Jurkat, Clone E6-1 (cell line): Measurements from ENCODE around the gene OR1N2. TPM values are rescaled to one million over a fixed set of nuclear protein-coding genes. Genes with fewer than 3 reads are reported as not detected.
"Not testable (repeated sequence)": the region's sequence is repeated elsewhere in the genome, so short reads cannot be mapped to it uniquely, and the experiment has no call there.

Source experiments
- DNase-seq: peaks from one replicate; pipeline ENCODE4 v3.0.0-alpha.2; 2011; ENCODE audit warnings: low read depth, low spot score
- H3K4me3 ChIP-seq: 2 replicates; pipeline ENCODE4 v1.5.1; 2011; ENCODE audit warnings: mild to moderate bottlenecking, low read length, control low read depth, moderate library complexity
- polyA plus RNA-seq: library from polyadenylated mRNA; unstranded; fragments of >200 nt; gene quantifications from one replicate; pipeline ENCODE4 v1.2.1, GENCODE V29; 2012; ENCODE audit warnings: missing spikeins; ENCODE audit not compliant: insufficient read length, insufficient read depth

Gene OR1N2, protein sequence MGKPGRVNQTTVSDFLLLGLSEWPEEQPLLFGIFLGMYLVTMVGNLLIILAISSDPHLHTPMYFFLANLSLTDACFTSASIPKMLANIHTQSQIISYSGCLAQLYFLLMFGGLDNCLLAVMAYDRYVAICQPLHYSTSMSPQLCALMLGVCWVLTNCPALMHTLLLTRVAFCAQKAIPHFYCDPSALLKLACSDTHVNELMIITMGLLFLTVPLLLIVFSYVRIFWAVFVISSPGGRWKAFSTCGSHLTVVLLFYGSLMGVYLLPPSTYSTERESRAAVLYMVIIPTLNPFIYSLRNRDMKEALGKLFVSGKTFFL
- not detected for polyA plus RNA-seq

DNA sequence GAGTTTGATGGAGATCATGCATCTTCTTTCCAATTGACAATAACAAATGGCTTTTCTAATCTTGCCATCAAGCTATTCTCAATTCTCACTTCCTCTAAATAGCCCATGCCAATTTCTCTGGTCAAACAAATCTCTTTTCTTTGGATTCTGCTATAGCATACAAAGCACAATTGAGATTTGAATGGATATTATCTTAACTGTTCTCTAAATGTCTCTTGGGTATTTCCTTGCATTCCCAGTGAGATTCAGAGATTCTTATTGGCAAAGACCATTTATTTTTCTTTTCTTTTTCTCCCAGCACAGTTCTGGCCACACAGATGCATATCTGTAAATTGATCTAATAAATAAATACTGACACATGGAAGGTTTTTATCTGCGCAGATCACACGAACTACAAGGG is at the start of gene OR1N2:
Gene OR1N2 (plus strand): TSS at position 301 of the 400 bp plus-strand sequence. CDS start 100 bp downstream, outside the sequence.
- H3K4me3 ChIP-seq = no peak within 1 kb of the TSS
- no peak for DNase-seq

GRCh38 chr9:122506964-122507363 is 45.9 kb upstream of the OR1N2 start:
- no peak overlapping the region for H3K4me3 ChIP-seq
- no peak for DNase-seq

DNA sequence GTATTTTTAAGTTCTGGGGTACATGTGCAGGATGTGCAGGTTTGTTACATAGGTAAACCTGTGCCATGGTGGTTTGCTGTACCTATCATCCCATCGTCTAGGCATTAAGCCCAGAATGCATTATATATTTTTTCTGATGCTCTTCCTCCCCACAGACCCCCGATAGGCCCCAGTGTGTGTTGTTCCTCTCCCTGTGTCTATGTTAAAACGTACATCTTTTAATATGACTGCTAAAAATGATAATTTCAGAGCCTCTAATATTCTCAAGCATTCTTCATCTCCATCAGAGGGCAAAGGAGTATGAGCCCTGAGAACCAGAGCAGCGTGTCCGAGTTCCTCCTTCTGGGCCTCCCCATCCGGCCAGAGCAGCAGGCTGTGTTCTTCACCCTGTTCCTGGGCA is 42.4 kb upstream of the OR1N2 start, which contains the start of gene OR1J2:
Gene OR1J2 (plus strand): TSS at position 301 of the 400 bp plus-strand sequence. CDS start 0 bp downstream, at position 301.
- no peak within 1 kb of the TSS for H3K4me3 ChIP-seq
- no peak for DNase-seq

DNA sequence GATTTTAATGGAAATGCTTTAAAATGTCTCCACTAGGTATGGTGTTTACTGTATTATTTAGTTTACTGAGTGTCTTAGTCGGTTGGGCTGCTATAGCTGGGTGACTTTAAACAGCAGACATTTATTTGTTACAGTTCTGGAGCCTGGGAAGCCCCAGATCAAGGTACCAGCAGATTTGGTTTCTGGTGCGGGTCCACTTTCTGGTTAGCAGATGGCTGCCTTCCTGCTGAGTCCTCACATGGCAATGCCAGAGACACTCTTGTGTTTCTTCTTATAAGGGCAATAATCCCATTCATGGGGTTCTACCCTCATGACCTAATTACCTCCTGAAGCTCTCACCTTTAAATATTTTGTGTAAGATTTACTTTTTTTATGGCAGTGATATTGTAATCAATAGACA is 34.7 kb upstream of the OR1N2 start:
- DNase-seq = no peak
- no peak overlapping the region for H3K4me3 ChIP-seq

DNA sequence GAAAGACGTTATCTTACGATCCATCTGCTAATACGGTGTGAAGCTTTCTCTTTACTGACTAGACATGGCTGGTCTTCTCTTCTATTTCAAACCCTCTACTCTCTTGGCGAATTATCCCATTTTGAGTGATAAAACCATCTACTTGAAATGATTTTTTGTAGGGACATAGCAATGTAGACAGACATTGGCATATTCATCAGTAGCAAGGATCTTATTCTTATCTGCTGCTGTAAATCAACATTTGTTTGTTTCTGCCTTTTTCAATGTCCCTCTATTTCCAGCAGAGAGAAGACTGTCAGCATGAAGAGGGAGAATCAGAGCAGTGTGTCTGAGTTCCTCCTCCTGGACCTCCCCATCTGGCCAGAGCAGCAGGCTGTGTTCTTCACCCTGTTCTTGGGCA is 34.1 kb upstream of the OR1N2 start, which contains the start of gene OR1J4:
Gene OR1J4 (plus strand): TSS at position 301 of the 400 bp plus-strand sequence. CDS start 0 bp downstream, at position 301.
- H3K4me3 ChIP-seq = no peak within 1 kb of the TSS
- DNase-seq = no peak

DNA sequence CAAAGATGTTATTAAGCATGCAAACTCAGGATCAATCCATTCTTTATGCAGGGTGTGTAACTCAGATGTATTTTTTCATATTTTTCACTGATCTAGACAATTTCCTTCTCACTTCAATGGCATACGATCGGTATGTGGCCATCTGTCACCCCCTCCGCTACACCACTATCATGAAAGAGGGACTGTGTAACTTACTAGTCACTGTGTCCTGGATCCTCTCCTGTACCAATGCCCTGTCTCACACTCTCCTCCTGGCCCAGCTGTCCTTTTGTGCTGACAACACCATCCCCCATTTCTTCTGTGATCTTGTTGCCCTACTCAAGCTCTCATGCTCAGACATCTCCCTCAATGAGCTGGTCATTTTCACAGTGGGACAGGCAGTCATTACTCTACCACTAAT is 33.5 kb upstream of the OR1N2 start:
- no peak for DNase-seq
- H3K4me3 ChIP-seq = no peak overlapping the region

GRCh38 chr9:122526602-122527001 is 26.3 kb upstream of the OR1N2 start:
- DNase-seq = no peak
- no peak overlapping the region for H3K4me3 ChIP-seq

DNA sequence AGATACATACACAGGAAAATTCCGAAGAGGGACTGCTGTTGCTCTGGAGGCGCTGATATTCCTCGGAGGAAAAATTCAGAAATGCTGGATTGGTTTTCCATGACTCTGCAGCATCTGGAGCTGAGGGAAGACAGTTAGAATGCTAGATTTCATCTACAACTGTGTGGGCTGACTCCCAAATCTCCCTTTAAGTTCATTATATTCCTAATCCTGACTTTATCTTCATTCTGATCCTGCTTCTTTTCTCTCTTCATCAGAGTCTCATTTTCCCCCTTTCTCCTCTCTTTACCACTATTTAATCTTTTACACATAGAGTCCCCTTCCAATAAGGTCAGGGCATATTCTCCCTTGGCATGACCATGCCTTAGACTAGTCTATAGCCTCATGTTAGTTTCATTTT is 25.7 kb upstream of the OR1N2 start, which contains the start of gene OR1N1:
Gene OR1N1 (minus strand): TSS at position 101 of the 400 bp plus-strand sequence. CDS start 0 bp downstream, at position 101.
- no peak for DNase-seq
- no peak within 1 kb of the TSS for H3K4me3 ChIP-seq

DNA sequence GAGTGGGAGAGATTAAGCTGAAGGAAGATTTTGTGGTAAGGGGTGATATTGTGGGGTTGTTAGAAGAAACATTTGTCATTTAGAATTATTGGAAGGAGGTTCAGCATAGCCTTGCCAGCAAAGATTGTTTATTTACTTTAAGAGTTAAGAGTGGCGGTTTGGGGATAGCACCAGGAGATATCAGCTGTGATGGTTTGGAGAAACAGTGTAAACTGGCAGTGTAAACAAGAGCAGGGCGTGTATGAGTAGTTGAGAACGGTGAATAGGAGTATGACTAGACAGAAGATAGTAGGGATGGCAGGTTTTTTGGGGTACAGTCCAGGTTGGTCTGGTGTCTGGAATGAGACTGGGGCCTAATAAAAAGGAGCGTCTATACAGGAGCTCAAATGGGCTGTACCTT is 21.8 kb upstream of the OR1N2 start:
- not testable (repeated sequence) for H3K4me3 ChIP-seq, DNase-seq

GRCh38 chr9:122536134-122536533 is 16.8 kb upstream of the OR1N2 start:
- no peak overlapping the region for H3K4me3 ChIP-seq
- DNase-seq = no peak

DNA sequence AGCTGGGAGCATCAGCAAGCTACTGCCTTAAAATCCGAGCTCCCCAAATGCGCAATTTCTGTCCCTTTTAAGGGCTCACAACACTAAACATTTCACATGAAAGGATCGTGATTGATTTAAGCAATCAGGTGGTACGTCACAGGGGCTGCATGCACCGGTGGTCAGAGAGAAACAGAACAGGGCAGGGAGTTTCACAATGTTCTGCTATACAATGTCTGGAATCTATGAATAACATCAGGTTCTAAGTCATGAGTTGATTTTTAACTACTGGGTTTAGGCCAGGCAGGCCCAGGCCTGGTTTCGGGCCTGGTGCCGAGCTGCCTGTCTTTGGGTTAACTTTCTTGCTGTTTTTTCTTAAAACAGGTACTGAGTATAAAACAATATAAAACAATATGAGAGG is 15.8 kb upstream of the OR1N2 start:
- H3K4me3 ChIP-seq, DNase-seq: not testable (repeated sequence)

GRCh38 chr9:122538757-122539156 is 14.2 kb upstream of the OR1N2 start:
- H3K4me3 ChIP-seq = no peak overlapping the region
- no peak for DNase-seq

- H3K4me3 ChIP-seq = no peak overlapping the region
- no peak for DNase-seq
These were observed 6.7 kb upstream of the OR1N2 start for GRCh38 chr9:122546196-122546595.

- H3K4me3 ChIP-seq = no peak overlapping the region
- no peak for DNase-seq
These were observed 1.5 kb upstream of the OR1N2 start for GRCh38 chr9:122551371-122551770.

DNA sequence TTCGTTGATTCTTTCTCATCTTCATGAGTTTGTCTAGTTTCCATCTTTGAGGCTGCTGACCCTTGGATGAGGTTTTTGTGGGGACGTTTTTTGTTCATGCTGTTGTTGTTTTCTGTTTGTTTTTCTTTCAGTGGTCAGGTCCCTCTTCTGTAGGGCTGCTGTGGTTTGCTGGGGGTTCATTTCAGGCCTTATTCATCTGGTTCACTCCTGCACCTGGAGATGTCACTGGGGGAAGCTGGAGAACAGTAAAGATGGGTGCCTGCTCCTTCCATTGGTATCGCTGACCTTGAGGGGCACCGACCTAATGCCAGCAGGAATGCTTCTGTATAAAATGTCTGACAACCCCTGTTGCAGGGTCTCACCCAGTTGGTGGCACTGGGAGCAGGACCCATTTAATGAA is 8.5 kb downstream of the OR1N2 start:
- DNase-seq = no peak
- H3K4me3 ChIP-seq = no peak overlapping the region

GRCh38 chr9:122562134-122562760 is 9.3 kb downstream of the OR1N2 start:
- DNase-seq = peak; percentile 86
- H3K4me3 ChIP-seq = peak overlapping the region; percentile 28

DNA sequence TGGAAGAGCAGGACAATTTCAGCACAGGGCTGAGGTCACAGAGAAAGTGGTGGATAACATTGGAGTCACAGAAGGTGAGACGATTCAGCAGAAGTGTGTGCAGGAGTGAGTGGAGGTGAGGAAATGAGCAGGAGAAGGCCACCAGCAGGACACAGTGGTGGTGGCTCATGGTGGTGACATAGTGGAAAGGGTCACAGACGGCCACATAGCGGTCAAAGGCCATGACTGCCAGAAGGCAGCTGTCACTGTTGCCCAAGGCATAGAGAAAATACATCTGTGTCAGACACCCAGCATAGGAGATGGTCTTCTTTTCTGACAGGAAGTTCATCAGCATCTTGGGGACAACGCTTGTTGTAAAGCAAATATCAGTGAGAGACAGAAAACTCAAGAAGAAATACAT is 15.0 kb downstream of the OR1N2 start:
- no peak overlapping the region for H3K4me3 ChIP-seq
- DNase-seq = no peak

DNA sequence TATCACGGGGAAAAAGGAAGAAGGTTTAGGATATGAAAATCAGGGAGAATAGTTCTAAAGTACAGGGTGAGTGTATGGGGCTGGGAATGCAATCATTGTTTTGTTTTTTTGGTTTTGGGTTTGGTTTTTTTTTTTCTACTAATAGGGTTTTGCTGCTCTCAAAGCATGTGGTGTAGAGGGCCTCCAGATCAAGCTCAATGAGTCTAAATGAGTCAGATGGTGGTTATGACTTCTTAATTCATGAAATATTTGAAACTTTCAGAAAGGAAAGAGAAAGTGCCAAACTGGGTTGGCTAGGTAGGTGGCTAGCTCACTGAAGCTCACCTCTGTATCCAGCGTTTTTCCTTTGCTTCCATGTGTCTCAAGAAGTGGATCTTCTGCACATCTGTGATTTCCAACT is 19.5 kb downstream of the OR1N2 start:
- DNase-seq = no peak

GRCh38 chr9:122579874-122580273 is 27.0 kb downstream of the OR1N2 start:
- no peak for DNase-seq
- no peak overlapping the region for H3K4me3 ChIP-seq

More for the DNA sequence above, 19.5 kb downstream of the OR1N2 start:
- no peak overlapping the region for H3K4me3 ChIP-seq

DNA sequence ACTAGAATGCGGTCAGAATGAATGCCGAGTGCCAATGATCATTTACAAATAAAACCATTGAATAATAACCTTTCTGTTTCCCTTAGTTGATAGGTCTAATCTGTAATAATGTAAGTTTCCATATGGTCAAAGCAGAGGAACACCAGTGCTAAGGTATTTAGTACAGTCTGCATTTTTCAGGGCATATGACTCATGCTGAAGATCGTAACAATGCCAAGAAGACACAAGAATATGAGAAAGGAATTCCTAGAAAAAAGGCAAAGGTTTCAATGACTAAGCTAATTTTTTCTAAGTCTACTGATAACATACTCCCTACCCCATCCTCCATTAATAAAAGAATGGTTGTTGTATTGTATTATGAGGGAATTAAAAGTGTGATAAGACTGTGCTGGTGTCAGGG is 27.4 kb downstream of the OR1N2 start:
- H3K4me3 ChIP-seq = no peak overlapping the region
- DNase-seq = no peak
